ENCODE results near the gene CDH13.

GRCh38 chr16:82824408-82824807 is 197.6 kb downstream of the CDH13 start:
- TF ChIP-seq CTCF (IDR thresholded peaks at IDR 0.05; ENCODE audit: borderline replicate concordance, extremely low read depth, low read length, poor library complexity, severe bottlenecking) = no peak
- TF ChIP-seq EZH2 (IDR thresholded peaks at IDR 0.05; ENCODE audit: borderline replicate concordance, low read depth, low read length, severe bottlenecking) = no peak
